Measurements from ENCODE around the gene NME7. TPM values are rescaled to one million over a fixed set of nuclear protein-coding genes. Genes with fewer than 3 reads are reported as not detected.
A peak's percentile ranks its signal among the peaks of the same experiment; 100 is the strongest.
"Not testable (repeated sequence)": the region's sequence is repeated elsewhere in the genome, so short reads cannot be mapped to it uniquely, and the experiment has no call there.

The NME7 gene
- total RNA-seq, 1 donor: 10.5 TPM

DNA sequence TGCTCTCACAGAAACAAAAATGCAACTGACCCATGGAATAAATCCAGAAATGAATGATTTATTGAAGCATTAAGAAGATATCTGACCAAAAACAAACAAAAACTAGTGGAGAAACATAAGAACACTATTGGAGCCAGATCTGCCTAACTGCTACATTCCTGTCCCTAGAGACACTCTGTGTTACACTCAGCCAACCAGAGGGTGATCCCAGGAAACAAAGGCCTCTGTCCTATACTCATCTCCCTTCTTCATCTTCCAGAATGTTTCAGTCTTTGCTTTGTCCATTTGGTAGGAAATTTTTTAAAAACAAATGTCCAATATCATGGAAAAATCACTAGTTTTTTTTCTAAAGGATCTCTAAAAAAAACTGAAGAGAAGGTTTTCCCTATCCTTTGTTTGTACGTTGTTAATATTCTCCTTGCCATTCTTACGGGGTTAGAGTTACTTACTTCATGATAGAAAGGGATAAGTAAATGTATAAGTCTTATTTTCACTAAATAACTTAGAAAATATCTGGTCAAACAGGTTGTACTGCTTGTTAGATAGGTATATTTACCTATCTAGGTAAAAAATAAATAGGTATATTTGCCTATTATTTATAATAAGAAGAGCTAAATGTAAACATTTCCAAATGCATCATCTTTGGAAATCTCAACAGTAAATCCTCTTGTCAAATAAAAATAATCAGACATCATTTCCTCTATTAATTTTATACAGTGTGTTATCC, 59.1 kb downstream of the NME7 start:
- no peak for DNase-seq (ENCODE audit: low read depth in 2 of 3, low spot score in 2 of 3)

DNA sequence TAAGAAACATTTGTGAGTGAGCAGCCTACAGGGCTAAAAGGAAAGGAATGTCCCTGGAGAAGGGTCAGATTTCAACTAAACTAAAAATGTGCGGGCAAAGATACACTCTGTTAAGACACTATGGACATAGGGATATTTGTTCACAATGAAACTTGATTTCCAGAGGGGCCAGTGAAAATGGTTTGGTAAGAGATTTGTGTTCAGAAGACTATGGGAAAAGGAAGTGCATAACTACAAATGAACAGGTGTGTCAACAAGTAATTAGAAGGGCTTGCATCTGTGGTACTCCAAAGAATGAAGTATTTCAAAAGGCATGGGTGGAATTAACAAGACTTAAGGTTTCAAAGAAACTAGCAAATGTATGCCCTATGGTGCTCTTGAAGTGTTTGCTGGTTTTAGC, 60.4 kb downstream of the NME7 start:
- no peak for DNase-seq (ENCODE audit: low read depth in 2 of 3, low spot score in 2 of 3)

DNA sequence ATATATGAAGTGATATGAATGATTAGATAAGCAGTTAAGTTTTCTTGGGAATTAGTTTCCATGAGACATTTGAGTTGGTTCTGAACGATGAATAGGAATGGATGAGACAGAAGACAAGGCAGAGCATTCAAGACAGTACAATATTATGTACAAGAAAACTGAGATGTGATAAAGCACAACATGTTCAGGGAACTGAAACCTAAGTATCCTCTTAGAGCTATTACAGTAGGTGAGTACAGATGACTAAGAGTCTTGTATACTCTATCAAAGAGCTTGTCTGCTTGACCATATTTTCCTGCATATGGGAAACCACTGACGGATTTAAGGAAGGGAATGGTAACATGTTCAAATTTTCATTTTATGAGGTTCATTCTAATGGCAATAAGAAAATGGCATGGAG, 61.6 kb downstream of the NME7 start:
- no peak for DNase-seq (ENCODE audit: low read depth in 2 of 3, low spot score in 2 of 3)

DNA sequence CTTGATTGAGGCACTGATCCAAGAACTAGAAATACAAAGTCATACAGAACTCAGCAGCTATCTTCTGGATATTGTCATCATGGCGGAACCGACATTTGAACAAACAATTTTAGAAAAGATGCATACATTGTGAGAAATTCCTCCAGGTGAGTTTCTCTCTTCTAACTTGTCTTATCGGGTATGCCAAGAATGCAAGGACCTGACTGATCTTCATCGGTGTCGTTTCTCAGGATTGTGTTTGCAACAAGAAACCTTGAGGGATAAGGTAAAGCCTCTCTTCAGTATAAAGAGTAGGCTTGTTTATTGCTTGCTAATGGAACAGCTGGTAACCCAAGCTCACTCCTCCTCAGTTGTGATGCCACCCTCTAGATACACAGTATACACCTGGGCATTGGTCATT, 62.2 kb downstream of the NME7 start:
- no peak for DNase-seq (ENCODE audit: low read depth in 2 of 3, low spot score in 2 of 3)

DNA sequence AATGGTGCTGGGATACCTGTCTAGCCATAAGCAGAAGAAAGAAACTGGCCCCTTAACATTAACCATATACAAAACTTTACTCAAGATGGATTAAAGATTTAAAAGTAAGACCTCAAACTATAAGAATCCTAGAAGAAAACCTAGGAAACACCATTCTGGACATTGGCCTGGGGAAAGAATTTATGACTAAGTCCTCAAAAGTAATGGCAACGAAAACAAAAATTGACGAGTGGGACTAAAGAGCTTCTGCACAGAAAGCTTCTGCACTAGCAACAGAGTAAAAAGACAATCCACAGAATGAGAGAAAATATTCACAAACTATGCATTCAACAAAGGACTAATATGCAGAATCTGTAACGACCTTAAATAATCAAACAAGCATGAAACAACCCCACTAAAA, 66.7 kb downstream of the NME7 start:
- DNase-seq (ENCODE audit: low read depth in 2 of 3, low spot score in 2 of 3): no peak

DNA sequence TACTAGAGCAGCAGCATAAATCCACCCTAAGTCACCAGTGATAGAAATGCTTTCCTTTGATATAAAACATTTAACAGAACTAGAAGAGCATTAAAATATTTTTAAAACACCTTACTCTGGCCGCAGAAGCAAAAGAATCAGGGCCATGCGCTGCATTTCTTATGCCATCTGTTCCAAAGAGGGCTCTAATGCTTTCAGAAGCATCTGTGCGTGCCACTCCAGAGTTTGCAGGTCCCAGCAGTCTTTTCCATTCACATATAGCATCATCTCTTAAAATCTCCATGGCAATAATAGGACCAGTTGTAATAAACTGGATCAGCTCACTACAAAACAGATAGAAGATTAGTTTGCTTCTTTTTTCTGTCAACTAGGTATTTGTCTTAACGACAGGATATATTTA, 69.2 kb downstream of the NME7 start:
- no peak for DNase-seq (ENCODE audit: low read depth in 2 of 3, low spot score in 2 of 3)

DNA sequence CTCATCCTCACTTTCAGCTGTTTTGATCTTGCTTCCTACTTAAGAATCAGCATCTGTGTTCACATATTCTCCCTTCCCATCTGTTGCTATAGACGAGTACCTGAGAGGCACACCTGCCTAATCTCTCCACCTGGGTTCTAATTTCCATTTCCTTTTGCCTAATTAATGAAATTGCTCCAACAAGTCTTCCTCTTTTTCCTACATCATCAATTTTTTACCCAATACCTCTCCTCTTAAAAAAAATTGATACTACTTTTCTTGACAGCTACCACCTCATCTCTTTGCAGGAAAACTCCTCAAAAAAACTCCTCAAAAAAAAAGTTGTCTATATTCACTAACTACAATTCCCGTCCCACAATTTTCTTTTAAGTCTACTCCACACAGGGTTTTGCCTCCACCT, 71.8 kb downstream of the NME7 start:
- no peak for DNase-seq (ENCODE audit: low read depth in 2 of 3, low spot score in 2 of 3)

DNA sequence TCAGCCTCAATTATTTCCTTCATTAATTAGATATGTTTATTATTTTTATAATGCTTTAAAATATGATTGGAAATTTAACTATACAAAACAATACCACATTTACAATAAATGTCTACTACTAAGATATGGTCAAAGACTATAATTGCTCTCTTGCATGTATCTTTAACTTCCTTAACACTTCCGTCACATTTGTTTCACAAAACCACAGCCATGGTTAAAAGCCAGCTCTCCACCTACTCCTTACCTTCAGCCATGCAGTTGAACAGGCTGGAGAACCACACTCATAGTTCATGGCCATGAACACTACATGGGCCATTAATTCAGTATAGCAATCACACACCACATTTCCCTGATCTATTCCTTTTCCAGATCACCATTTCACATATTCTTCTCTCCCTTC, 72.2 kb downstream of the NME7 start:
- DNase-seq (ENCODE audit: low read depth in 2 of 3, low spot score in 2 of 3): peak in 2 of 3 donors; percentile 55 to 88

DNA sequence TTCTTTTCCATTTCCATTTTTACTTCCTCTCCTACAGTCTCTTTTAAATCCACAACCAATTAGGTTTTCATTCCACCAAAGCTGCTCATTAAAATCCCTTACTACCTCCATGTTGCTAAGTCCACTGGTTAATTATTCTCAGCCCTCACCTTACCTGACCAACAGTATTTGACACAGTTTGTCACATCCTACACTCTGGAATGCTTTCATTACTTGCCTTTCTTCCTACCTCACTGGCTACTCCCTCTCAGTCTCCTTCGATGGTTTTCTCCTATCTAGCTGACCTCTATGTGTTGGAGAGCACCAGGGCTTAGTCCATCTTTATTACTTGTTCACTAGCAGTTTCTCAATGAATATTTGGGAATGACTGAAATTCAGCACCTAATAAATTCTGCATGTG, 78.6 kb downstream of the NME7 start:
- no peak for DNase-seq (ENCODE audit: low read depth in 2 of 3, low spot score in 2 of 3)

DNA sequence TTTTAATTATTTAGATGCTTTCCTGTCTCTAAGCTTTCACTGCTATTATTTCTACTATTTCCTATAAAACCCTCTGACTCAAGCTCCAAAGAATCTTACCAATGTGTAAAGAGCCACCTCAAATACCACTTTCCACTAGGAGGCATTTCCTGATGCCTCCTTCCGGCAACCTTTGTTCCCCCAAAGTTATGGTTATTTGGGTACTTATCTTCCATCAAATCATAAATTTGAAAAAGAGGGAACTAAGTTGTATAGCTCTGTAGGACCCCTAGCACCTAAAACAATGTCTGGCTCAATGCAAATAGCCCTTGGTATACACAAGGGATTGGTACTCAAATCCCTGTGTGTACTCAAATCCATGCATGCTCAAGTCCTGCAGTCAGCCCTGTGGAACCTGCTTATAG, 79.6 kb downstream of the NME7 start:
- DNase-seq (ENCODE audit: low read depth in 2 of 3, low spot score in 2 of 3): no peak

DNA sequence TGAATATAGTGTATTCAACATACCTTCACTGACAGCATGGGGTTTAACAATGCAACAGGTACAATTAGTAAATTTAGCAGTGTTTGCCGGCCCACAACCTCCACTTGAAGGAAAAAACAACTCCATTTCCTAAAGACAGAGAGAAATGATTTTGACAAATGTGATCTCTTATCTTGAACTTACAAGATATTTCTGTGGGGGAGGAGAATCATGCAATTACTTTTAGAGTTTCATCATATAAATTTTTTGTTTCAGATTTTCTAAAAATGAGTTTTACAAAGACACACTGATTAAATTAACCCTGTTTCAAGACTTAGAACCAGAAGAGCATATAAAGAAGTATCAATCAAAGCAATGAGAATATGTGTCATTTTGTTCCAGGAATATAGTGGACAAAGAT, 80.3 kb downstream of the NME7 start:
- DNase-seq (ENCODE audit: low read depth in 2 of 3, low spot score in 2 of 3): no peak

DNA sequence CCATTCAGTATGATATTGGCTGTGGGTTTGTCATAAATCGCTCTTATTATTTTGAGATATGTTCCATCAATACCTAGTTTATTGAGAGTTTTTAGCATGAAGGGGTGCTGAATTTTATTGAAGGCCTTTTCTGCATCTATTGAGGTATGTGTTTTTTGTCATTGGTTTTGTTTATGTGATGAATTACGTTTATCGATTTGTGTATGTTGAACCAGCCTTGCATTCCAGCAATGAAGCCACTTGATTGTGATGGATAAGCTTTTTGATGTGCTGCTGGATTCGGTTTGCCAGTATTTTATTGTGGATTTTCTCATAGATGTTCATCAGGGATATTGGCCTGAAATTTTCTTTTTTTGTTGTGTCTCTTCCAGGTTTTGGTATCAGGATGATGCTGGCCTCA, 86.0 kb downstream of the NME7 start:
- DNase-seq (ENCODE audit: low read depth in 2 of 3, low spot score in 2 of 3): not testable (repeated sequence)

DNA sequence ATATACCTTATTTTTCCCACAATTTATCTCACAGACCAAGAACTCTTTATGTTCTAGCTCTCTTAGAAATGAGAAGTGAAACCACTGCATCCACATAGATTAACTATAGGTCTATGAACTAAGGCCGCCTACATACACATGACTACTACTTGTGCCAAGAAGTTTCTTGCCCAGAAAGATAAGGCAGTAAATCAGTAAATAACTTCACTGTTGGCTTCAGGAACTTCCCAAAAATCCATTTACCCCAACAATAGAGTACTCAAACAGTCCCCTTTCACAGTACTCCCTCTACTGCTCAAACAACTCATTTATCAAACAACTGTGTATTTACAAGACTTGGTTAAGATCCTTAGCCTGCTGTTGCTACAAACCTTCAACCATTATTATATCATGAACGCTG, 96.5 kb downstream of the NME7 start:
- peak in 2 of 3 donors; percentile 38 to 63 for DNase-seq (ENCODE audit: low read depth in 2 of 3, low spot score in 2 of 3)

DNA sequence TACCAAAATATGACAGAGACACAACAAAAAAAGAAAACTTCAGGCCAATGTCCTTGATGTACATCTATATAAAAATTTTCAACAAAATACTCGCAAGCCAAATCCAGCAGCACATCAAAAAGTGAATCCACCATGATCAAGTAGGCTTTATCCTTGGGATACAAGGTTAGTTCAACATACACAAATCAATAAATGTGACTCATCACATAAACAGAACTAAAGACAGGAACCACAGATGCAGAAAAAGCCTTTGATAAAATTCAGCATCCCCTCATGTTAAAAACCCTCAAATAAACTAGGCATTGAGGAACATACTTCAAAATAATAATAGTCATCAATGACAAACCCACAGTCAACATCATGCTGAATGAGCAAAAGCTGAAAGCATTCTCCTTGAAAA, 101.5 kb downstream of the NME7 start:
- DNase-seq (ENCODE audit: low read depth in 2 of 3, low spot score in 2 of 3): no peak

DNA sequence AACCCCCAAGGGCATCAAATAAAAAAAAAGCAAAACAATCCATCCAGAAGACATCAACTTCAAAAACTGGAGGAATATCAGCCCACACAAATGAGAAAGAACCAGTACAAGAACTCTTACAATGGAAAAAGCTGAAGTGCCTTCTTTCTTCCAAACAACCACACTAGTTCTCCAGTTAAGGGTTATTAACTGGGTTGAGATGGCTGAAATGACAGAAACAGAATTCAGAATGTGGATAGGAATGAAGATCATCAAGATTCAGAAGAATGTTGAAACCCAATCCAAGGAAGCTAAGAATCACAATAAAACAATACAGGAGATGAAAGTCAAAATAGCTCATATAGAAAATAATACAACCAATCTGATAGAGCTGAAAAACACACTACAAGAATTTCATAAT, 104.5 kb downstream of the NME7 start:
- no peak for DNase-seq (ENCODE audit: low read depth in 2 of 3, low spot score in 2 of 3)

DNA sequence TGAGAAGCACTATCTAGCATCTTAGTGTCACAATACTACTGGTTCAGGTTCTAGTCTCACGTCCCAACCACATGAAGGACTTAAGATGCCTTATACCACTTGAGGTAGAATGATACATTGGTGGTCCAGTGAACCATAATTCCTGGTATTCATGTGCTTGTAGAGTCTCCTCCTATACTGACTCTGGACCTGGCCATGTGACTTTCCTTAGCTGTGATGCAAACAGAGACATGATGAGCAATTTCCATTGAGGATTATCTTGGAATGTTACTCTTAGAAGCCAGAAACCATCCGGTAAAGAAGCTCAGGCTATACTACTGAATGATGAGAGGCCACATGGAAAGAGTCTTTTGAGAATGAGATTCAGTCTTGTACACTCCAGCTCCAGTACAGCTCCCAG, 105.7 kb downstream of the NME7 start:
- DNase-seq (ENCODE audit: low read depth in 2 of 3, low spot score in 2 of 3): no peak

DNA sequence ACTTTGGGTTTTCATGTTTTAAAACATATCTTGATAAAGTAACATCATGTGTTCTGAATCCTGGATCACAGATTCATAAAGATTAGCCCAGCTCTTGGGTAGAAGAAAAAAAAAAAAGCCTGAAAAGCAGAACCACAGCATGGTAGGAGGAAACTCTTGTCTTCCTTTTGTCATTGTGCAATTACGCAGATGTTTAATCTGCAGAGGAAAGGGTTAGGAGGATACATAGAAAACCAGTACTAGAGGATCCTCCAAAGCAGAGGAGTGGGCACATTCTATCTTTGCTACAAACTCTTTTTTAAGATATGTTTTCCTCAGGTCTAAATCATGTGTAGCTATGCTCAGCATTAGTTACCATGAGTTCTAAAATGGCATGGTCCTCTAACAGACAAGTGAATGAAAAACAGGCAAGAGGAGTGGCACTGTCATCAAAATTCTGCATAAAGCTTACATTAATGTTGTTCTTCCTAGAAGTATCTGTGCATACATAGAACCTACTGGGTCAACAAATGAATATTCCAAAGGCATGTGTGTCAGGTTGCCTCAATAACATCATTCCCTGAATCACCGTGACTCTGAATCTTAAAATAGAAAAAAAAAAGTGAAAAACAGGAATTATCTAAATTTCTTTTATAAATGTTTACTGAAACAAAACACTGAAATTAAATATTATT, 107.0 kb downstream of the NME7 start:
- DNase-seq (ENCODE audit: low read depth in 2 of 3, low spot score in 2 of 3): peak in 2 of 3 donors; percentile 54 to 89

DNA sequence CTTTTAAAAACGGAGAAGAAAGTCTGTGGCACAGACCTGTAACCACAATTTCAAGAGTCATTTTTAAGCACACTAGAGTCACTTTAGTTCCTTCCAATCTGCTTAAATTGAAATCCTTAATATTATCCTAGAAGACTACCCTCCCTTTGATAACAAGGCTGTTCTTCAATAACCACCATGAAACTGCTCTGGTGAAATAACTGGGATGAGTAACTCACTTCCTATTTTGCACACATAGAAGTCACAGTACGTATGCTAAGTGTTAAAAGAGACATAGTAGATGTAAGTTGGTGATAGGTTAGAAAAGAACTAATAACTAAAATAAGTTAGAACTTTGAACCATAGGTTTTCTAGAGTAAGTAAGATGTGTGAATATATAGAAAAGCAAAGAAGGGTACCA, 107.8 kb downstream of the NME7 start:
- DNase-seq (ENCODE audit: low read depth in 2 of 3, low spot score in 2 of 3): no peak

DNA sequence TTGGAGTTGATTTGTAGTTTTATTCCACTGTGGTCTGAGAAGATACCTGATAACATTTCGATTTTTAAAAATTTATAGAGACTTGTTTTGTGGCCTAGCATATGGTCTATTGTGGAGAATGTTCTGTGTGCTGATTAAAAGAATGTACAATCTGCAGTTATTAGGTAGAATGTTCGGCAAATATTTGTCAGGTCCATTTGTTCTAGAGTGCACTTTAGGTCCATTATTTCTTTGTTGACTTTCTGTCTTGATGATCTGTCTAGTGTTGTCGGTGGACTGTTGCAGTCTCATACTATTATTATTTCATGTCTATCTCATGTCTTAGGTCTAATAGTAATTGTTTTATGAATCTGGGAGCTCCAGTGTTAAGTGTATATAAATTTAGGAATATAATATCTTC, 116.8 kb downstream of the NME7 start:
- no peak for DNase-seq (ENCODE audit: low read depth in 2 of 3, low spot score in 2 of 3)

DNA sequence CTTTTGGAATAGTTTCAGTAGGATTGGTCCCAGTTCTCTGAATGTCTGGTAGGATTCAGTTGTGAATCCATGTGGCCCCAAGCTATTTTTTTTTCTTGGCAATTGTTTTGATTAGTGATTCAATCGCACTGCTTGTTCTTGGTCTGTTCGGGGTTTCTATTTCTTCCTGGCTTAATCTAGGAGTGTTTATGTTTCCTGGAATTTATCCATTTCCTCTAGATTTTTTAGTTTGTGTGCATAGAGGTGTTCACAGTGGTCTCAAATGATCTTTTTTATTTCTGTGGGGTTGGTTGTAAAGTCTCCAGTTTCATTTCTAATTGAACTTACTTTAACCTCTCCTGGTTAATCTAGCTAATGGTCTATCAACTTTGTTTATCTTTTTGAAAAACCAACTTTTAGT, 117.6 kb downstream of the NME7 start:
- DNase-seq (ENCODE audit: low read depth in 2 of 3, low spot score in 2 of 3): no peak

DNA sequence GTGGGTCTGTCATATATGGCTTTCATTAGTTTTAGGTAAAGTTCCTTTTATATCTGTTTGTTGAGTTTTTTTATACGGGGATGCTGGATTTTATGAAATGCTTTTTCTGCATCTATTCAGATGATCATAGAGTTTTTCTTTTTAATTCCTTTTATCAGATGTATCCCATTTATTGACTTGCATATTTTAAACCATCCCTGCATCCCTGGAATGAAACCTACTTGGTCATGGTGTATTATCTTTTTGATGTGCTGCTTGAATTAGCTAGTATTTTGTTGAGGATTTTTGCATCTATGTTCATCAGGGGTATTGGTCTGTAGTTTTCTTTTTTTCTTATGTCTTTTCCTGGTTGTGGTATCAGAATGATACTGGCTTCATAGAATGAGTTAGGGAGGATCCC, 118.0 kb downstream of the NME7 start:
- no peak for DNase-seq (ENCODE audit: low read depth in 2 of 3, low spot score in 2 of 3)

DNA sequence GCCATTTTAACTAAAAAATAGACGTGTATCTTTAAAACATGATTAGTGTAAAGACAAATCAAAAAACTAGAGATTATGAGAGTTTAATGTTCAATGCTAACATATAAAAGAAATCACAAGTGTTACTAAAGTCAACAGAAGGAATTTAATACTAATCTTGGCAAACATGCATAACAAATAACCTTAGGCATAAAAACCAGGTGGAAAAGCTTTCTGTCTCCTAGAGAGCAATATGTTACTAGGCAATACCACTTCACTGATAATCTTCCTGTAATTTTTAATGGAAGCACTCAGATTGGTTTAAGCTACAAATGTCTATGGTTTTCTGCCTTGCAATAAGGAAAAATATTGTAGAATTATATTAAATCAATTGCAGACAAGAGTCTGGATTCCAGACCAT, 121.9 kb downstream of the NME7 start:
- DNase-seq (ENCODE audit: low read depth in 2 of 3, low spot score in 2 of 3): no peak

Measured in hematopoietic multipotent progenitor cell (in vitro differentiated cells).